HCT116 (cell line): ENCODE results near the gene DNLZ. TPM values are rescaled to one million over a fixed set of nuclear protein-coding genes. Genes with fewer than 3 reads are reported as not detected.

Experiments
- ATAC-seq: fragments of 200-7000 bp; cut with Tn5 transposase; 2 replicates; pipeline ENCODE4 v1.9.1; 2020; ENCODE audit warnings: mild to moderate bottlenecking, moderate library complexity
- BruUV-seq: library from RNA; stranded (reverse); fragments of 400-500 nt; replicated peaks from 2 replicates; lab custom pipeline; 2021; lab: Mats Ljungman, UMichigan
- CTCF ChIA-PET: fragments of 300-600 bp; sonication (Branson Sonifier 250); formaldehyde crosslinking; loops from one replicate; lab custom pipeline; 2021; ENCODE audit warnings: antibody characterized with exemption; lab: Charles Lee
- POLR2A ChIA-PET: fragments of 300-600, 350-600 bp; sonication (Branson Sonifier 250); formaldehyde crosslinking; loops from one replicate; lab custom pipeline; 2021; ENCODE audit warnings: antibody characterized with exemption; lab: Charles Lee
- RAD21 ChIA-PET, 2 experiments: fragments of 300-600 bp; sonication (Branson Sonifier 250); formaldehyde crosslinking; loops; one replicate each; lab custom pipeline; 2023; ENCODE audit warnings: low total read pairs in 2 of 2; ENCODE audit not compliant: uncharacterized antibody in 2 of 2, unreplicated experiment in 2 of 2, low non-redundant PET in 1 of 2; lab: Charles Lee
- DNase-seq: peaks from one replicate; pipeline ENCODE4 v3.0.0-alpha.2; 2010; ENCODE audit warnings: low read depth, low spot score
- H2AFZ ChIP-seq: fragments of 200-600 bp; shearing (Covaris generic), sonication (generic); 2 replicates; pipeline ENCODE4 v1.6.1; 2017; ENCODE audit warnings: low read depth, mixed run types, mixed read lengths, antibody characterized with exemption, low read length; ENCODE audit not compliant: poor library complexity, severe bottlenecking
- H3K27ac ChIP-seq: 2 replicates; pipeline ENCODE4 v1.5.1; 2012; ENCODE audit warnings: low read depth, low read length
- H3K27me3 ChIP-seq: fragments of 200-600 bp; sonication (generic); 2 replicates; pipeline ENCODE4 v1.6.1; 2016; ENCODE audit warnings: mixed run types, low read length, mixed read lengths; ENCODE audit not compliant: insufficient read depth
- H3K36me3 ChIP-seq, 2 experiments: fragments of 200-500 bp in 1 of 2; fragments of 200-600 bp in 1 of 2; sonication (Bioruptor generic) in 1 of 2; sonication (generic) in 1 of 2; 2 replicates each; pipeline versions ENCODE4 v1.5.1 to v1.6.1; 2014 to 2016; ENCODE audit warnings: low read length in 2 of 2, inconsistent platforms in 1 of 2, mixed read lengths in 1 of 2, mixed run types in 1 of 2; ENCODE audit not compliant: insufficient read depth in 2 of 2, control insufficient read depth in 1 of 2
- H3K4me1 ChIP-seq, 2 experiments: fragments of 200-600 bp in 1 of 2; sonication (generic) in 1 of 2; 2 replicates each; pipeline versions ENCODE4 v1.5.1 to v1.6.1; 2012 to 2017; ENCODE audit warnings: low read length in 2 of 2, inconsistent platforms in 1 of 2, mild to moderate bottlenecking in 1 of 2, mixed read lengths in 1 of 2, mixed run types in 1 of 2, moderate library complexity in 1 of 2; ENCODE audit not compliant: insufficient read depth in 2 of 2, control insufficient read depth in 1 of 2
- H3K4me2 ChIP-seq: fragments of 200-600 bp; sonication (generic); 2 replicates; pipeline ENCODE4 v1.6.1; 2017; ENCODE audit warnings: mixed run types, low read length, mixed read lengths
- H3K4me3 ChIP-seq, 2 experiments: fragments of 200-600 bp in 1 of 2; sonication (generic) in 1 of 2; replicated peaks in 1 of 2; 2 replicates each; pipeline ENCODE4 v1.5.1; 2011 to 2016; ENCODE audit warnings: low read length in 2 of 2, control low read depth in 1 of 2, low read depth in 1 of 2, mild to moderate bottlenecking in 1 of 2, mixed read lengths in 1 of 2, mixed run types in 1 of 2
- H3K79me2 ChIP-seq: fragments of 200-600 bp; sonication (generic); 2 replicates; pipeline ENCODE4 v1.6.1; 2017; ENCODE audit warnings: mild to moderate bottlenecking, mixed run types, low read length, moderate library complexity, mixed read lengths; ENCODE audit not compliant: insufficient read depth
- H3K9ac ChIP-seq: fragments of 200-600 bp; sonication (generic); 2 replicates; pipeline ENCODE4 v1.6.1; 2016; ENCODE audit warnings: low read length, mixed read lengths
- H3K9me2 ChIP-seq: fragments of 200-600 bp; sonication (generic), shearing (Covaris generic); 2 replicates; pipeline ENCODE4 v1.6.1; 2017; ENCODE audit warnings: mixed run types, mild to moderate bottlenecking, moderate library complexity; ENCODE audit not compliant: insufficient read depth
- H3K9me3 ChIP-seq, 2 experiments: fragments of 200-500 bp in 1 of 2; fragments of 200-600 bp in 1 of 2; sonication (Bioruptor generic) in 1 of 2; sonication (generic) in 1 of 2; 2 replicates each; pipeline ENCODE4 v1.6.1; 2014 to 2017; ENCODE audit warnings: low read length in 2 of 2, mixed read lengths in 2 of 2, inconsistent platforms in 1 of 2, low read depth in 1 of 2, mild to moderate bottlenecking in 1 of 2, mixed run types in 1 of 2, moderate library complexity in 1 of 2; ENCODE audit not compliant: control insufficient read depth in 1 of 2, insufficient read depth in 1 of 2
- H4K20me1 ChIP-seq: fragments of 200-600 bp; sonication (generic), shearing (Covaris generic); 2 replicates; pipeline ENCODE4 v1.6.1; 2017; ENCODE audit warnings: mixed run types, mild to moderate bottlenecking, moderate library complexity; ENCODE audit not compliant: insufficient read depth
- EGR1 ChIP-seq: IDR thresholded peaks from 2 replicates; pipeline ENCODE4 v1.6.1; 2012; ENCODE audit warnings: low read depth
- ELF1 ChIP-seq: IDR thresholded peaks from 2 replicates; pipeline ENCODE4 v1.6.1; 2012; ENCODE audit warnings: low read depth, borderline replicate concordance
- FOSL1 ChIP-seq: IDR thresholded peaks from 2 replicates; pipeline ENCODE4 v1.6.1; 2012; ENCODE audit warnings: low read depth
- POLR2AphosphoS5 ChIP-seq: IDR thresholded peaks from 2 replicates; pipeline ENCODE4 v1.6.1; 2011; ENCODE audit warnings: mild to moderate bottlenecking, low read depth, low read length, moderate library complexity
- SRF ChIP-seq: IDR thresholded peaks from 2 replicates; pipeline ENCODE4 v1.6.1; 2012; ENCODE audit warnings: low read depth
- ZBTB33 ChIP-seq: IDR thresholded peaks from 2 replicates; pipeline ENCODE4 v1.6.1; 2011; ENCODE audit warnings: mild to moderate bottlenecking, low read length, moderate library complexity; ENCODE audit not compliant: insufficient replicate concordance; ENCODE audit errors: extremely low read depth
- intact Hi-C: fragments of 100-400 bp; cut with micrococcal nuclease; formaldehyde crosslinking; loops from 2 replicates; pipeline ENCODE4 v1.10.0; 2022
- total RNA-seq: library from RNA; stranded (reverse); gene quantifications from one replicate; pipeline ENCODE4 v1.2.1, GENCODE V29; 2021; ENCODE audit not compliant: unreplicated experiment

The DNLZ gene
- total RNA-seq, 1 experiment from 2014 or later: 21.9 TPM

GRCh38 chr9:136313111-136314055 is 50.2 kb downstream of the DNLZ start:
- H3K79me2 ChIP-seq: no peaks in the 10 kb centered on the region
- POLR2A ChIA-PET: no interaction called here
- H2AFZ ChIP-seq: no peak overlapping the region
- no TSS peak for BruUV-seq
- H3K27ac ChIP-seq: no peak overlapping the region
- peaks cover 10 to 24% of the 10 kb centered on the region in 2 experiments; a peak in 2 of 4 replicates for H3K9me3 ChIP-seq
- CTCF ChIA-PET: interaction anchor here (0.6 to 2.5 kb wide), 4 partner anchors 10 to 88 kb away, joined by 3 to 8 read pairs (median 4); partner anchors contain the start of gene DNLZ
- peaks cover 13 to 19% of the 10 kb centered on the region in 2 experiments for H3K4me1 ChIP-seq
- H3K4me2 ChIP-seq: no peak overlapping the region
- no peak for TF ChIP-seq FOSL1
- TF ChIP-seq EGR1: no peak
- no peak for TF ChIP-seq ZBTB33
- TF ChIP-seq ELF1: no peak
- no peak for TF ChIP-seq POLR2AphosphoS5
- no peak for TF ChIP-seq SRF
- TF ChIP-seq, all 23 proteins: peak for 0
- RAD21 ChIA-PET: no interaction called here
- ATAC-seq (no peak), DNase-seq (no peak)
- H4K20me1 ChIP-seq: no peaks in the 10 kb centered on the region
- no peaks in the 10 kb centered on the region for H3K9me2 ChIP-seq
- H3K27me3 ChIP-seq: no peaks in the 10 kb centered on the region
- intact Hi-C loops: no loop called here
- H3K36me3 ChIP-seq: no peaks in the 10 kb centered on the region
- H3K4me3 ChIP-seq: no peak overlapping the region
- no peak overlapping the region for H3K9ac ChIP-seq
